Measurements from ENCODE around the gene TIMP2.

- TF ChIP-seq ATOH8 (CRISPR knock-in tag; IDR thresholded peaks at IDR 0.05; ENCODE audit: low read depth) (no peak), RCOR1 (IDR thresholded peaks at IDR 0.05; ENCODE audit: low read depth, low read length) (no peak), BHLHE40 (IDR thresholded peaks at IDR 0.05; ENCODE audit: low read depth, low read length) (no peak), JUNB (IDR thresholded peaks at IDR 0.05) (no peak), EHF (CRISPR knock-in tag; IDR thresholded peaks at IDR 0.05) (no peak), PHF8 (IDR thresholded peaks at IDR 0.05; ENCODE audit: borderline replicate concordance, low read depth) (no peak), CHD2 (IDR thresholded peaks at IDR 0.05; ENCODE audit: low read length, partially characterized antibody) (no peak)
- TF ChIP-seq, protein P1, sequence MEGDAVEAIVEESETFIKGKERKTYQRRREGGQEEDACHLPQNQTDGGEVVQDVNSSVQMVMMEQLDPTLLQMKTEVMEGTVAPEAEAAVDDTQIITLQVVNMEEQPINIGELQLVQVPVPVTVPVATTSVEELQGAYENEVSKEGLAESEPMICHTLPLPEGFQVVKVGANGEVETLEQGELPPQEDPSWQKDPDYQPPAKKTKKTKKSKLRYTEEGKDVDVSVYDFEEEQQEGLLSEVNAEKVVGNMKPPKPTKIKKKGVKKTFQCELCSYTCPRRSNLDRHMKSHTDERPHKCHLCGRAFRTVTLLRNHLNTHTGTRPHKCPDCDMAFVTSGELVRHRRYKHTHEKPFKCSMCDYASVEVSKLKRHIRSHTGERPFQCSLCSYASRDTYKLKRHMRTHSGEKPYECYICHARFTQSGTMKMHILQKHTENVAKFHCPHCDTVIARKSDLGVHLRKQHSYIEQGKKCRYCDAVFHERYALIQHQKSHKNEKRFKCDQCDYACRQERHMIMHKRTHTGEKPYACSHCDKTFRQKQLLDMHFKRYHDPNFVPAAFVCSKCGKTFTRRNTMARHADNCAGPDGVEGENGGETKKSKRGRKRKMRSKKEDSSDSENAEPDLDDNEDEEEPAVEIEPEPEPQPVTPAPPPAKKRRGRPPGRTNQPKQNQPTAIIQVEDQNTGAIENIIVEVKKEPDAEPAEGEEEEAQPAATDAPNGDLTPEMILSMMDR (IDR thresholded peaks at IDR 0.05), result no peak
- TF ChIP-seq, protein P2, sequence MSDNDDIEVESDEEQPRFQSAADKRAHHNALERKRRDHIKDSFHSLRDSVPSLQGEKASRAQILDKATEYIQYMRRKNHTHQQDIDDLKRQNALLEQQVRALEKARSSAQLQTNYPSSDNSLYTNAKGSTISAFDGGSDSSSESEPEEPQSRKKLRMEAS (IDR thresholded peaks at IDR 0.05), result no peak
These were observed 3.7 kb downstream of the TIMP2 start for GRCh38 chr17:78921437-78921971.
